HG02840 (cell line): Measurements from ENCODE around the gene ARAF.
"Not testable (repeated sequence)": the region's sequence is repeated elsewhere in the genome, so short reads cannot be mapped to it uniquely, and the experiment has no call there.

Source experiments
- ATAC-seq: cut with Tn5 transposase; IDR thresholded peaks from one replicate; pipeline ENCODE4 v1.9.1; 2021; ENCODE audit warnings: mild to moderate bottlenecking, moderate library complexity, moderate number of reproducible peaks; ENCODE audit not compliant: unreplicated experiment, low FRiP score

The ARAF gene

GRCh38 chrX:47560934-47561658 is at the start of gene ARAF:
Gene ARAF (plus strand): TSS chrX:47561205. CDS start chrX:47562968, 1,763 bp downstream.
- ATAC-seq, result peak; percentile 87

- not testable (repeated sequence) for ATAC-seq
Observed at GRCh38 chrX:47512383-47512782, 48.6 kb upstream of the ARAF start.

GRCh38 chrX:47513034-47513965 is 47.7 kb upstream of the ARAF start:
- ATAC-seq, result not testable (repeated sequence)

GRCh38 chrX:47514533-47515235 is 46.3 kb upstream of the ARAF start:
- no peak for ATAC-seq

GRCh38 chrX:47515941-47516665 is 44.9 kb upstream of the ARAF start:
- no peak for ATAC-seq

GRCh38 chrX:47518144-47518543 is 42.9 kb upstream of the ARAF start:
- ATAC-seq, result no peak

GRCh38 chrX:47523297-47523696 is 37.7 kb upstream of the ARAF start:
- peak; percentile 60 for ATAC-seq

GRCh38 chrX:47523713-47524166 is 37.3 kb upstream of the ARAF start:
- no peak for ATAC-seq

- ATAC-seq, result no peak
Observed at GRCh38 chrX:47529548-47529947, 31.5 kb upstream of the ARAF start.

- ATAC-seq, result no peak
Observed at GRCh38 chrX:47530049-47530448, 31.0 kb upstream of the ARAF start.

GRCh38 chrX:47539860-47540259 is 21.1 kb upstream of the ARAF start:
- no peak for ATAC-seq

- no peak for ATAC-seq
Observed at GRCh38 chrX:47540754-47541538, 20.1 kb upstream of the ARAF start.

- ATAC-seq, result no peak
Observed at GRCh38 chrX:47543496-47543895, 17.5 kb upstream of the ARAF start.

GRCh38 chrX:47556045-47556623 is 4.9 kb upstream of the ARAF start:
- peak; percentile 78 for ATAC-seq

- ATAC-seq, result no peak
Observed at GRCh38 chrX:47558436-47558835, 2.6 kb upstream of the ARAF start.

GRCh38 chrX:47560179-47560933 is 649 bp upstream of the ARAF start:
- no peak for ATAC-seq

- ATAC-seq, result no peak
Observed at GRCh38 chrX:47561659-47562151, 700 bp downstream of the ARAF start.

- no peak for ATAC-seq
Observed at GRCh38 chrX:47562615-47563243, 1.7 kb downstream of the ARAF start.
